GM12878 (cell line): ENCODE data around the gene CACNA1E. TPM values are rescaled to one million over a fixed set of nuclear protein-coding genes. Genes with fewer than 3 reads are reported as not detected.

Experiments
- ATAC-seq: fragments of 200-7000 bp; cut with Tn5 transposase; 3 replicates; pipeline ENCODE4 v1.9.1; 2020; ENCODE audit warnings: mild to moderate bottlenecking, moderate library complexity
- BruUV-seq: library from RNA; stranded (reverse); fragments of 400-500 nt; replicated peaks from 2 replicates; lab custom pipeline; 2021; lab: Mats Ljungman, UMichigan
- CTCF ChIA-PET: fragments of 300-600 bp; sonication (Branson Sonifier 250); formaldehyde crosslinking; extraction: SDS; loops from one replicate; lab custom pipeline; 2021; ENCODE audit warnings: inconsistent platforms; lab: Yijun Ruan, JAX
- POLR2A ChIA-PET: fragments of 350-600 bp; formaldehyde crosslinking; extraction: SDS; loops from one replicate; lab custom pipeline; 2021; ENCODE audit warnings: inconsistent platforms; lab: Charles Lee
- RAD21 ChIA-PET: fragments of 300-600 bp; sonication (Branson Sonifier 250); formaldehyde crosslinking; loops from one replicate; lab custom pipeline; 2023; ENCODE audit warnings: antibody characterized with exemption; ENCODE audit not compliant: unreplicated experiment; lab: Charles Lee
- SMC1A ChIA-PET: fragments of 300-600 bp; sonication (Branson Sonifier 250); formaldehyde crosslinking; loops from one replicate; lab custom pipeline; 2023; ENCODE audit not compliant: unreplicated experiment, uncharacterized antibody; lab: Charles Lee
- DNase-seq: peaks from one replicate; pipeline ENCODE4 v3.0.0-alpha.2; 2011; ENCODE audit warnings: low read depth, low spot score
- FAIRE-seq: peaks from 3 replicates; lab custom pipeline; 2011; peaks lifted over from hg19 to GRCh38; lab: Jason Lieb, UNC
- H2AFZ ChIP-seq: 2 replicates; pipeline ENCODE4 v1.6.0; 2011; ENCODE audit warnings: low read depth, low read length, control low read depth; ENCODE audit not compliant: control insufficient read depth
- H3K27ac ChIP-seq: 2 replicates; pipeline ENCODE4 v1.5.1; 2011; ENCODE audit warnings: control low read depth; ENCODE audit not compliant: control insufficient read depth, insufficient read depth
- H3K27me3 ChIP-seq, 2 experiments: replicated peaks in 1 of 2; 2 replicates each; pipeline versions ENCODE4 v1.6.0 to v1.6.1; 2011; ENCODE audit warnings: low read length in 1 of 2; ENCODE audit not compliant: control insufficient read depth in 2 of 2, insufficient read depth in 2 of 2
- H3K36me3 ChIP-seq, 2 experiments: 2 replicates each; pipeline ENCODE4 v1.5.1; 2011; ENCODE audit warnings: low read length in 1 of 2; ENCODE audit not compliant: control insufficient read depth in 2 of 2, insufficient read depth in 2 of 2
- H3K4me1 ChIP-seq: 2 replicates; pipeline ENCODE4 v1.6.1; 2011; ENCODE audit warnings: mild to moderate bottlenecking, low read length, moderate library complexity, mixed read lengths; ENCODE audit not compliant: control insufficient read depth, insufficient read depth
- H3K4me2 ChIP-seq: 2 replicates; pipeline ENCODE4 v1.6.0; 2011; ENCODE audit warnings: control low read depth; ENCODE audit not compliant: control insufficient read depth, insufficient read depth
- H3K4me3 ChIP-seq: fragments of 200-600 bp; sonication (generic); 2 replicates; pipeline ENCODE4 v1.5.1; 2016
- H3K79me2 ChIP-seq: 2 replicates; pipeline ENCODE4 v1.6.0; 2011; ENCODE audit warnings: low read length; ENCODE audit not compliant: control insufficient read depth, insufficient read depth
- H3K9ac ChIP-seq: 2 replicates; pipeline ENCODE4 v1.8.0; 2011; ENCODE audit warnings: low read length, control low read depth, mixed read lengths; ENCODE audit not compliant: control insufficient read depth, insufficient read depth
- H3K9me3 ChIP-seq: replicated peaks from 3 replicates; pipeline ENCODE4 v1.5.1; 2011; ENCODE audit warnings: mild to moderate bottlenecking, low read length; ENCODE audit not compliant: control insufficient read depth, insufficient read depth
- H4K20me1 ChIP-seq: 2 replicates; pipeline ENCODE4 v1.6.0; 2011; ENCODE audit not compliant: control insufficient read depth, insufficient read depth
- EED ChIP-seq: sonication (generic); IDR thresholded peaks from 2 replicates; pipeline ENCODE4 v1.6.1; 2016; ENCODE audit warnings: antibody characterized with exemption, low read depth
- FOXK2 ChIP-seq: fragments of 450-650 bp; IDR thresholded peaks from 2 replicates; pipeline ENCODE4 v1.6.1; 2017; ENCODE audit warnings: mild to moderate bottlenecking, moderate library complexity
- IRF4 ChIP-seq: IDR thresholded peaks from 2 replicates; pipeline ENCODE4 v1.6.1; 2011; ENCODE audit warnings: low read depth, low read length
- MTA2 ChIP-seq: fragments of 450-650 bp; IDR thresholded peaks from 2 replicates; pipeline ENCODE4 v1.6.1; 2016; ENCODE audit warnings: low read depth, mild to moderate bottlenecking, moderate library complexity
- RELB ChIP-seq: fragments of 450-650 bp; IDR thresholded peaks from 2 replicates; pipeline ENCODE4 v1.6.1; 2017; ENCODE audit warnings: low read depth, mild to moderate bottlenecking, moderate library complexity
- RFX5 ChIP-seq: IDR thresholded peaks from 2 replicates; pipeline ENCODE4 v1.6.1; 2011; ENCODE audit warnings: low read depth, low read length, improper control_type of control experiment
- YY1 ChIP-seq: IDR thresholded peaks from 2 replicates; pipeline ENCODE4 v1.6.1; 2011; ENCODE audit warnings: low read depth, mild to moderate bottlenecking, low read length
- WGBS: methylation state at CpG from one replicate; pipeline ENCODE4 v1.1.6; 2016; ENCODE audit warnings: low lambda C conversion rate; ENCODE audit not compliant: insufficient replicate concordance, insufficient coverage; ENCODE audit errors: missing lambda C conversion rate; 5-methylcytosine and 5-hydroxymethylcytosine counted together
- in situ Hi-C: fragments of 300-500 bp; cut with MboI; formaldehyde crosslinking; loops from 9 replicates; pipeline ENCODE4 v1.14.3; 2018; ENCODE audit warnings: mixed read lengths
- intact Hi-C: fragments of 100-400 bp; cut with micrococcal nuclease; formaldehyde crosslinking; loops from one replicate; pipeline ENCODE4 v1.14.2; 2022; ENCODE audit not compliant: unreplicated experiment
- polyA plus RNA-seq, 11 experiments: library from polyadenylated mRNA; depleted of rRNA in 4 of 11; unstranded in 6 of 11; stranded (reverse) in 5 of 11; fragments of >200 nt; fragmentation: Nextera tagmentation in 4 of 11; fragmentation: Illumina TruSeq in 1 of 11; extraction: Ambion mirVana in 4 of 11; extraction: Trizol in 1 of 11; gene quantifications; 1 replicate in 1 of 11; 2 replicates in 10 of 11; pipeline versions ENCODE4 v1.2.1 to v1.2.3, GENCODE V29; 2011 to 2016; ENCODE audit warnings: inconsistent platforms in 2 of 11, missing spikeins in 2 of 11, low read depth in 1 of 11
- total RNA-seq, 4 experiments: library from RNA; depleted of rRNA in 3 of 4; stranded (reverse); fragments of >200 nt in 3 of 4; fragmentation: Illumina TruSeq in 1 of 4; extraction: Trizol in 1 of 4; gene quantifications; 2 replicates each; pipeline versions ENCODE4 v1.2.1 to v1.2.3, GENCODE V29; 2013 to 2021
- TF ChIP-seq, protein P1 (sequence below): fragments of 450-650 bp; IDR thresholded peaks from 2 replicates; pipeline ENCODE4 v1.6.1; 2016; ENCODE audit warnings: mild to moderate bottlenecking
- TF ChIP-seq, protein P2 (sequence below): fragments of 450-650 bp; formaldehyde crosslinking; IDR thresholded peaks from 2 replicates; pipeline ENCODE4 v1.4.0; 2020; ENCODE audit warnings: mild to moderate bottlenecking, moderate library complexity

Gene CACNA1E
- total and polyA plus RNA-seq, 10 of the 15 experiments (the other 5 are each of a cell fraction or from before 2014, with no cell fraction given) = 0.57 to 22.0 (median 8.5) TPM

GRCh38 chr1:181714428-181714827 is 231.1 kb downstream of the CACNA1E start:
- H3K9ac ChIP-seq = no peak overlapping the region
- ChIA-PET CTCF (no interaction called here), SMC1A (interaction anchor here (1.0 to 1.1 kb wide), 2 partner anchors 16 to 224 kb away, joined by 3 read pairs; no protein-coding TSS in a partner anchor)
- 95% methylated on average over 2 of the region's 2 CpGs for WGBS
- TF ChIP-seq FOXK2 = no peak
- TF ChIP-seq RFX5 = no peak
- no peak for TF ChIP-seq IRF4
- TF ChIP-seq, protein P1, sequence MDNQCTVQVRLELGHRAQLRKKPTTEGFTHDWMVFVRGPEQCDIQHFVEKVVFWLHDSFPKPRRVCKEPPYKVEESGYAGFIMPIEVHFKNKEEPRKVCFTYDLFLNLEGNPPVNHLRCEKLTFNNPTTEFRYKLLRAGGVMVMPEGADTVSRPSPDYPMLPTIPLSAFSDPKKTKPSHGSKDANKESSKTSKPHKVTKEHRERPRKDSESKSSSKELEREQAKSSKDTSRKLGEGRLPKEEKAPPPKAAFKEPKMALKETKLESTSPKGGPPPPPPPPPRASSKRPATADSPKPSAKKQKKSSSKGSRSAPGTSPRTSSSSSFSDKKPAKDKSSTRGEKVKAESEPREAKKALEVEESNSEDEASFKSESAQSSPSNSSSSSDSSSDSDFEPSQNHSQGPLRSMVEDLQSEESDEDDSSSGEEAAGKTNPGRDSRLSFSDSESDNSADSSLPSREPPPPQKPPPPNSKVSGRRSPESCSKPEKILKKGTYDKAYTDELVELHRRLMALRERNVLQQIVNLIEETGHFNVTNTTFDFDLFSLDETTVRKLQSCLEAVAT = no peak
- TF ChIP-seq, all 136 proteins: peak for 0
- ChIA-PET POLR2A (no interaction called here), RAD21 (no interaction called here)
- no peaks in the 10 kb centered on the region for H4K20me1 ChIP-seq
- peaks cover 0 to 9% of the 10 kb centered on the region in 2 experiments; a peak in 2 of 4 replicates for H3K36me3 ChIP-seq
- no peaks in the 10 kb centered on the region for H3K79me2 ChIP-seq
- H3K4me3 ChIP-seq = no peak overlapping the region
- no peaks in the 10 kb centered on the region for H3K4me1 ChIP-seq
- H3K9me3 ChIP-seq = no peaks in the 10 kb centered on the region
- intact Hi-C loops = no loop called here
- ATAC-seq (no peak), DNase-seq (no peak), FAIRE-seq (no peak)
- no peak overlapping the region for H3K4me2 ChIP-seq
- no peak overlapping the region for H3K27ac ChIP-seq
- no peaks in the 10 kb centered on the region for H3K27me3 ChIP-seq
- H2AFZ ChIP-seq = no peak overlapping the region
- in situ Hi-C loops = no loop called here
- BruUV-seq = no TSS peak

GRCh38 chr1:181718034-181718433 is 234.7 kb downstream of the CACNA1E start:
- SMC1A ChIA-PET = no interaction called here
- Histone ChIP-seq H2AFZ (no peak overlapping the region), H3K4me3 (no peak overlapping the region), H4K20me1 (no peaks in the 10 kb centered on the region), H3K79me2 (no peaks in the 10 kb centered on the region), H3K4me2 (no peak overlapping the region), H3K4me1 (no peaks in the 10 kb centered on the region), H3K9ac (no peak overlapping the region), H3K27ac (no peak overlapping the region), H3K9me3 (no peaks in the 10 kb centered on the region), H3K36me3 (peaks cover 0 to 4% of the 10 kb centered on the region in 2 experiments; a peak in 2 of 4 replicates), H3K27me3 (no peaks in the 10 kb centered on the region)
- DNase-seq (no peak), FAIRE-seq (no peak), ATAC-seq (no peak)
- RAD21 ChIA-PET = interaction anchor here (0.7 to 1.3 kb wide), 3 partner anchors 12 to 240 kb away, joined by 3 to 4 read pairs (median 3); no protein-coding TSS in a partner anchor
- in situ Hi-C loops = no loop called here
- 59% methylated on average over 6 of the region's 6 CpGs for WGBS
- intact Hi-C loops = no loop called here
- no TSS peak for BruUV-seq
- POLR2A ChIA-PET = no interaction called here
- CTCF ChIA-PET = interaction anchor here (0.9 kb wide), 1 partner anchor 318 kb away, joined by 3 read pairs; no protein-coding TSS in a partner anchor
- no peak for TF ChIP-seq RELB
- TF ChIP-seq YY1 = no peak
- no peak for TF ChIP-seq EED
- no peak for TF ChIP-seq MTA2
- TF ChIP-seq, protein P2, sequence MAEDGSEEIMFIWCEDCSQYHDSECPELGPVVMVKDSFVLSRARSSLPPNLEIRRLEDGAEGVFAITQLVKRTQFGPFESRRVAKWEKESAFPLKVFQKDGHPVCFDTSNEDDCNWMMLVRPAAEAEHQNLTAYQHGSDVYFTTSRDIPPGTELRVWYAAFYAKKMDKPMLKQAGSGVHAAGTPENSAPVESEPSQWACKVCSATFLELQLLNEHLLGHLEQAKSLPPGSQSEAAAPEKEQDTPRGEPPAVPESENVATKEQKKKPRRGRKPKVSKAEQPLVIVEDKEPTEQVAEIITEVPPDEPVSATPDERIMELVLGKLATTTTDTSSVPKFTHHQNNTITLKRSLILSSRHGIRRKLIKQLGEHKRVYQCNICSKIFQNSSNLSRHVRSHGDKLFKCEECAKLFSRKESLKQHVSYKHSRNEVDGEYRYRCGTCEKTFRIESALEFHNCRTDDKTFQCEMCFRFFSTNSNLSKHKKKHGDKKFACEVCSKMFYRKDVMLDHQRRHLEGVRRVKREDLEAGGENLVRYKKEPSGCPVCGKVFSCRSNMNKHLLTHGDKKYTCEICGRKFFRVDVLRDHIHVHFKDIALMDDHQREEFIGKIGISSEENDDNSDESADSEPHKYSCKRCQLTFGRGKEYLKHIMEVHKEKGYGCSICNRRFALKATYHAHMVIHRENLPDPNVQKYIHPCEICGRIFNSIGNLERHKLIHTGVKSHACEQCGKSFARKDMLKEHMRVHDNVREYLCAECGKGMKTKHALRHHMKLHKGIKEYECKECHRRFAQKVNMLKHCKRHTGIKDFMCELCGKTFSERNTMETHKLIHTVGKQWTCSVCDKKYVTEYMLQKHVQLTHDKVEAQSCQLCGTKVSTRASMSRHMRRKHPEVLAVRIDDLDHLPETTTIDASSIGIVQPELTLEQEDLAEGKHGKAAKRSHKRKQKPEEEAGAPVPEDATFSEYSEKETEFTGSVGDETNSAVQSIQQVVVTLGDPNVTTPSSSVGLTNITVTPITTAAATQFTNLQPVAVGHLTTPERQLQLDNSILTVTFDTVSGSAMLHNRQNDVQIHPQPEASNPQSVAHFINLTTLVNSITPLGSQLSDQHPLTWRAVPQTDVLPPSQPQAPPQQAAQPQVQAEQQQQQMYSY (CRISPR knock-in tag) = no peak
